Stimulated activated CD8-positive, alpha-beta memory T cell treated with anti-CD3 and anti-CD28 coated beads, Interleukin-7, amount 100 ng/mL, for 24 hours (primary cell): ENCODE data around the gene MICOS13.
"Not testable (repeated sequence)": the region's sequence is repeated elsewhere in the genome, so short reads cannot be mapped to it uniquely, and the experiment has no call there.

Experiments used
- DNase-seq: peaks from one replicate; pipeline ENCODE4 v3.0.0-alpha.2; 2020; ENCODE audit warnings: low read depth

MICOS13 gene

GRCh38 chr19:5700455-5701092 lies 20.3 kb upstream of the MICOS13 start:
- no peak for DNase-seq

- no peak for DNase-seq
Measured at GRCh38 chr19:5698635-5699422, 18.5 kb upstream of the MICOS13 start.

- no peak for DNase-seq
Measured at GRCh38 chr19:5697890-5698634, 17.7 kb upstream of the MICOS13 start.

- no peak for DNase-seq
Measured at GRCh38 chr19:5697022-5697889, 16.9 kb upstream of the MICOS13 start.

GRCh38 chr19:5696196-5697021 lies 16.1 kb upstream of the MICOS13 start:
- DNase-seq: no peak

GRCh38 chr19:5695649-5696195 lies 15.4 kb upstream of the MICOS13 start:
- no peak for DNase-seq

GRCh38 chr19:5694956-5695648 lies 14.8 kb upstream of the MICOS13 start:
- no peak for DNase-seq

GRCh38 chr19:5694167-5694955 lies 14.0 kb upstream of the MICOS13 start:
- DNase-seq: no peak

GRCh38 chr19:5693195-5694166 lies 13.2 kb upstream of the MICOS13 start:
- no peak for DNase-seq

- no peak for DNase-seq
Measured at GRCh38 chr19:5692723-5693194, 12.4 kb upstream of the MICOS13 start.

GRCh38 chr19:5691822-5692722 lies 11.8 kb upstream of the MICOS13 start:
- DNase-seq: no peak

- DNase-seq: peak; percentile 25
Measured at GRCh38 chr19:5690955-5691821, 10.9 kb upstream of the MICOS13 start.

- peak; percentile 98 for DNase-seq
Measured at GRCh38 chr19:5690125-5690954, 10.0 kb upstream of the MICOS13 start, which contains the start of gene RPL36. RPL36 (plus strand) TSS chr19:5690295; CDS start chr19:5690508, 213 bp downstream.

GRCh38 chr19:5688262-5688881 lies 8.1 kb upstream of the MICOS13 start:
- DNase-seq: not testable (repeated sequence)
